OCI-LY7 (cell line): ENCODE results near the gene AMPD1. TPM values are rescaled to one million over a fixed set of nuclear protein-coding genes. Genes with fewer than 3 reads are reported as not detected.

ENCODE experiments used
- BruUV-seq: library from RNA; stranded (reverse); fragments of 400-500 nt; replicated peaks from 2 replicates; lab custom pipeline; 2021; lab: Mats Ljungman, UMichigan
- CTCF ChIA-PET: fragments of 300-600 bp; sonication (Branson Sonifier 250); formaldehyde crosslinking; loops from one replicate; lab custom pipeline; 2022; ENCODE audit warnings: antibody characterized with exemption; ENCODE audit not compliant: unreplicated experiment; lab: Charles Lee
- POLR2A ChIA-PET: fragments of 300-600 bp; sonication (Branson Sonifier 250); formaldehyde crosslinking; loops from one replicate; lab custom pipeline; 2022; ENCODE audit warnings: antibody characterized with exemption; lab: Charles Lee
- DNase-seq: peaks from one replicate; pipeline ENCODE4 v3.0.0-alpha.2; 2015; ENCODE audit warnings: low spot score
- H2AFZ ChIP-seq: fragments of 200-600 bp; sonication (generic), shearing (Covaris generic); 2 replicates; pipeline ENCODE4 v1.6.1; 2014; ENCODE audit warnings: mild to moderate bottlenecking, antibody characterized with exemption, low read length, moderate library complexity
- H3K27ac ChIP-seq: fragments of 200-600 bp; sonication (generic); 2 replicates; pipeline ENCODE4 v1.5.1; 2014; ENCODE audit warnings: mixed run types, low read depth, mild to moderate bottlenecking, moderate library complexity, low read length, inconsistent platforms; ENCODE audit not compliant: poor library complexity, severe bottlenecking
- H3K36me3 ChIP-seq: fragments of 200-600 bp; sonication (generic); 2 replicates; pipeline ENCODE4 v1.6.1; 2014; ENCODE audit warnings: mild to moderate bottlenecking, antibody characterized with exemption, low read length, moderate library complexity, mixed read lengths; ENCODE audit not compliant: insufficient read depth
- H3K4me1 ChIP-seq: fragments of 200-600 bp; sonication (generic); 2 replicates; pipeline ENCODE4 v1.5.1; 2014; ENCODE audit warnings: mild to moderate bottlenecking, low read length; ENCODE audit not compliant: insufficient read depth, poor library complexity, severe bottlenecking
- H3K4me2 ChIP-seq: fragments of 200-600 bp; sonication (generic); 2 replicates; pipeline ENCODE4 v1.6.1; 2014; ENCODE audit warnings: mild to moderate bottlenecking, low read length
- H3K4me3 ChIP-seq: fragments of 200-600 bp; sonication (generic); 2 replicates; pipeline ENCODE4 v1.5.1; 2014; ENCODE audit warnings: mild to moderate bottlenecking, low read depth, low read length; ENCODE audit not compliant: poor library complexity, severe bottlenecking
- H3K79me2 ChIP-seq: fragments of 200-600 bp; sonication (generic); 2 replicates; pipeline ENCODE4 v1.6.1; 2016; ENCODE audit warnings: low read depth, mild to moderate bottlenecking, low read length, moderate library complexity, mixed read lengths; ENCODE audit not compliant: insufficient read depth
- H3K9me2 ChIP-seq: fragments of 200-600 bp; sonication (generic); 2 replicates; pipeline ENCODE4 v1.6.1; 2016; ENCODE audit warnings: mild to moderate bottlenecking, low read length, mixed read lengths; ENCODE audit not compliant: insufficient read depth
- H3K9me3 ChIP-seq: fragments of 200-600 bp; sonication (generic); 2 replicates; pipeline ENCODE4 v1.6.1; 2014; ENCODE audit warnings: mild to moderate bottlenecking, mixed run types, low read length, mixed read lengths
- H4K20me1 ChIP-seq: fragments of 200-600 bp; sonication (generic); 2 replicates; pipeline ENCODE4 v1.6.1; 2014; ENCODE audit warnings: mild to moderate bottlenecking, antibody characterized with exemption, low read length, moderate library complexity, mixed read lengths; ENCODE audit not compliant: insufficient read depth
- EZH2phosphoT487 ChIP-seq: fragments of 200-600 bp; sonication (generic); IDR thresholded peaks from 2 replicates; pipeline ENCODE4 v1.6.1; 2018; ENCODE audit warnings: low read depth, borderline replicate concordance, mild to moderate bottlenecking, mixed run types, antibody characterized with exemption, low read length, moderate library complexity, mixed read lengths
- intact Hi-C: fragments of 100-400 bp; cut with micrococcal nuclease; formaldehyde crosslinking; loops from one replicate; pipeline ENCODE4 v1.10.0; 2022; ENCODE audit not compliant: unreplicated experiment
- small RNA-seq: library from RNA; depleted of rRNA; stranded (forward); fragments of <200 nt; gene quantifications from one replicate; pipeline ENCODE3, GENCODE V24; 2014
- total RNA-seq, 2 experiments: library from RNA; depleted of rRNA in 1 of 2; stranded (reverse); fragments of >200 nt in 1 of 2; shearing (Covaris generic) in 1 of 2; gene quantifications; 2 replicates each; pipeline ENCODE4 v1.2.3, GENCODE V29; 2014 to 2022
- TF ChIP-seq, protein P1 (sequence below): fragments of 200-600 bp; sonication (generic); conservative IDR thresholded peaks from 2 replicates; pipeline ENCODE4 v1.5.1; 2014; ENCODE audit warnings: mild to moderate bottlenecking, antibody characterized with exemption, low read length, moderate library complexity, mixed read lengths

The AMPD1 gene
- total RNA-seq, 2 experiments from 2014 or later, result not detected

DNA sequence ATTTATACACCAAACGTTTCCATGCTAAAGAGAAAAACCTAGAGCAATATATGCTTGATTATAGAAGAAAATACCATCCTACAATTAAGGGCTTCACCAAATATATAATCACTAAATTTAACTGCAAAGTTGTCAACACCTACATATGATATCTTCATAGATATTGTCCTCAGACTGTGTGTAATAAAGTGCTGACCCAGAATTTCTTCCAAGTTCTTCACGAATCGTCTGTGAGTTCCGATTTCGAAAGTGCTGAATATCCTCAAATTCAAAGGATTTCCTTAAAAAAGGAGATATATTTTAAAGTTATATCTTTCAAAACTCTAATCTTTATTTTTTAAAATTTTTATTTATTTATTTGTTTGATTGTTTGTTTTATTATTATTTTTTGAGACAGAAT lies 72.0 kb downstream of the AMPD1 start:
- intact Hi-C loops, result no loop called here

More for the DNA sequence above, 72.0 kb downstream of the AMPD1 start:
- H3K4me3 ChIP-seq, result no peak overlapping the region
- H4K20me1 ChIP-seq, result no peaks in the 10 kb centered on the region
- CTCF ChIA-PET, result no interaction called here
- TF ChIP-seq EZH2phosphoT487, result no peak
- TF ChIP-seq, protein P1, sequence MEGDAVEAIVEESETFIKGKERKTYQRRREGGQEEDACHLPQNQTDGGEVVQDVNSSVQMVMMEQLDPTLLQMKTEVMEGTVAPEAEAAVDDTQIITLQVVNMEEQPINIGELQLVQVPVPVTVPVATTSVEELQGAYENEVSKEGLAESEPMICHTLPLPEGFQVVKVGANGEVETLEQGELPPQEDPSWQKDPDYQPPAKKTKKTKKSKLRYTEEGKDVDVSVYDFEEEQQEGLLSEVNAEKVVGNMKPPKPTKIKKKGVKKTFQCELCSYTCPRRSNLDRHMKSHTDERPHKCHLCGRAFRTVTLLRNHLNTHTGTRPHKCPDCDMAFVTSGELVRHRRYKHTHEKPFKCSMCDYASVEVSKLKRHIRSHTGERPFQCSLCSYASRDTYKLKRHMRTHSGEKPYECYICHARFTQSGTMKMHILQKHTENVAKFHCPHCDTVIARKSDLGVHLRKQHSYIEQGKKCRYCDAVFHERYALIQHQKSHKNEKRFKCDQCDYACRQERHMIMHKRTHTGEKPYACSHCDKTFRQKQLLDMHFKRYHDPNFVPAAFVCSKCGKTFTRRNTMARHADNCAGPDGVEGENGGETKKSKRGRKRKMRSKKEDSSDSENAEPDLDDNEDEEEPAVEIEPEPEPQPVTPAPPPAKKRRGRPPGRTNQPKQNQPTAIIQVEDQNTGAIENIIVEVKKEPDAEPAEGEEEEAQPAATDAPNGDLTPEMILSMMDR, result no peak
- H2AFZ ChIP-seq, result no peak overlapping the region
- no peaks in the 10 kb centered on the region for H3K9me3 ChIP-seq
- POLR2A ChIA-PET, result interaction anchor here (0.7 kb wide), 1 partner anchor 344 kb away, joined by 5 read pairs; no protein-coding TSS in a partner anchor
- no peaks in the 10 kb centered on the region for H3K9me2 ChIP-seq
- H3K79me2 ChIP-seq, result no peaks in the 10 kb centered on the region
- no peaks in the 10 kb centered on the region for H3K4me1 ChIP-seq
- H3K4me2 ChIP-seq, result no peak overlapping the region
- no peaks in the 10 kb centered on the region for H3K36me3 ChIP-seq
- no TSS peak for BruUV-seq
- no peak overlapping the region for H3K27ac ChIP-seq
- DNase-seq, result no peak

Small RNA genes within 50 kb of the gene (small RNA-seq; reads per million reads assigned to genes)
- not detected for gene RN7SL432P
- not detected for gene RNY1P13

Other genes starting within 250 kb of the AMPD1 start
- gene TRIM33, start 184.3 kb downstream of the AMPD1 start, total RNA-seq (2014; rRNA removed; shearing (Covaris generic)), result 34.0 and 44.7 TPM in 2 replicates
- 43.0 and 44.2 TPM in 2 replicates for gene TRIM33, start 184.3 kb downstream of the AMPD1 start, total RNA-seq (2022)
- 40.8 and 41.8 TPM in 2 replicates for gene BCAS2, start 113.9 kb downstream of the AMPD1 start, total RNA-seq (2014; rRNA removed; shearing (Covaris generic))
- 35.8 and 39.3 TPM in 2 replicates for gene BCAS2, start 113.9 kb downstream of the AMPD1 start, total RNA-seq (2022)
- 0.26 and 0.47 TPM in 2 replicates for gene DENND2C, start 25.5 kb downstream of the AMPD1 start, total RNA-seq (2014; rRNA removed; shearing (Covaris generic))
- gene DENND2C, start 25.5 kb downstream of the AMPD1 start, total RNA-seq (2022), result 0.93 and 1.6 TPM in 2 replicates
- 28.5 and 32.6 TPM in 2 replicates for gene NRAS, start 21.2 kb upstream of the AMPD1 start, total RNA-seq (2014; rRNA removed; shearing (Covaris generic))
- 43.5 and 47.0 TPM in 2 replicates for gene NRAS, start 21.2 kb upstream of the AMPD1 start, total RNA-seq (2022)
- 177 and 223 TPM in 2 replicates for gene CSDE1, start 62.4 kb upstream of the AMPD1 start, total RNA-seq (2014; rRNA removed; shearing (Covaris generic))
- gene CSDE1, start 62.4 kb upstream of the AMPD1 start, total RNA-seq (2022), result 426 and 456 TPM in 2 replicates
- gene SIKE1, start 85.1 kb upstream of the AMPD1 start, total RNA-seq (2014; rRNA removed; shearing (Covaris generic)), result 123 and 142 TPM in 2 replicates
- 71.0 and 75.3 TPM in 2 replicates for gene SIKE1, start 85.1 kb upstream of the AMPD1 start, total RNA-seq (2022)
- gene SYCP1, start 159.3 kb upstream of the AMPD1 start, total RNA-seq (2014; rRNA removed; shearing (Covaris generic)), result not detected in 2 replicates
- gene SYCP1, start 159.3 kb upstream of the AMPD1 start, total RNA-seq (2022), result not detected in 2 replicates